Astrocyte (in vitro differentiated cells and primary cell): Measurements from ENCODE around the gene LRMDA.

Experiments
- EZH2 ChIP-seq: IDR thresholded peaks from 2 replicates; pipeline ENCODE4 v1.6.1; 2012; ENCODE audit warnings: mild to moderate bottlenecking, low read length, inconsistent platforms; ENCODE audit not compliant: insufficient read depth
- TF ChIP-seq, protein P1 (sequence below): IDR thresholded peaks from 2 replicates; pipeline ENCODE4 v1.5.1; 2011; ENCODE audit warnings: low read depth, mild to moderate bottlenecking, inconsistent platforms, low read length, moderate library complexity; ENCODE audit not compliant: insufficient read depth

DNA sequence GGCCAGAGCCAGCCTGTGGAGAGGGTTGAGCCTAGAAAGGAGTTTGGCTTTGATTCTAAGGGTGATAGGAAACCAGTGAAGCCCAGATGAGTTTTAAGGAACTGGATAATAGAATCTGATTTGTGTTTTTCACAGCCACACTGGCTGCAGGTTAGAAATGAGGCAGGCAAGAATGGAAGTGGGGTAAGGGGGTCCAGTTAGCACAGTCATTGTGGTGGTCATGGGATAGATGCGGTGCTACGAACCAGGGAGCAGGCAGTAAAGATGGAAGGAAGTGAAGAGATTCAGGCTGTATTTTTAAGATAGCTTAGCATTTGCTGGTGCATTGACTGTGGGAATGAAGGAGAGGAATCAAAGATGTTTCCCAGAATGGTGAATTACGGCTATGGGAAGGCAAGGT lies 322.2 kb downstream of the LRMDA start:
- TF ChIP-seq, protein P1, sequence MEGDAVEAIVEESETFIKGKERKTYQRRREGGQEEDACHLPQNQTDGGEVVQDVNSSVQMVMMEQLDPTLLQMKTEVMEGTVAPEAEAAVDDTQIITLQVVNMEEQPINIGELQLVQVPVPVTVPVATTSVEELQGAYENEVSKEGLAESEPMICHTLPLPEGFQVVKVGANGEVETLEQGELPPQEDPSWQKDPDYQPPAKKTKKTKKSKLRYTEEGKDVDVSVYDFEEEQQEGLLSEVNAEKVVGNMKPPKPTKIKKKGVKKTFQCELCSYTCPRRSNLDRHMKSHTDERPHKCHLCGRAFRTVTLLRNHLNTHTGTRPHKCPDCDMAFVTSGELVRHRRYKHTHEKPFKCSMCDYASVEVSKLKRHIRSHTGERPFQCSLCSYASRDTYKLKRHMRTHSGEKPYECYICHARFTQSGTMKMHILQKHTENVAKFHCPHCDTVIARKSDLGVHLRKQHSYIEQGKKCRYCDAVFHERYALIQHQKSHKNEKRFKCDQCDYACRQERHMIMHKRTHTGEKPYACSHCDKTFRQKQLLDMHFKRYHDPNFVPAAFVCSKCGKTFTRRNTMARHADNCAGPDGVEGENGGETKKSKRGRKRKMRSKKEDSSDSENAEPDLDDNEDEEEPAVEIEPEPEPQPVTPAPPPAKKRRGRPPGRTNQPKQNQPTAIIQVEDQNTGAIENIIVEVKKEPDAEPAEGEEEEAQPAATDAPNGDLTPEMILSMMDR = no peak
- TF ChIP-seq EZH2 = no peak
